Colonic mucosa (tissue), 4 donors: Measurements from ENCODE around the gene ACTR6. TPM values are rescaled to one million over a fixed set of nuclear protein-coding genes. Genes with fewer than 3 reads are reported as not detected.
"Not testable (repeated sequence)": the region's sequence is repeated elsewhere in the genome, so short reads cannot be mapped to it uniquely, and the experiment has no call there.

Experiments used
- DNase-seq: peaks from one replicate; pipeline ENCODE4 v3.0.0-alpha.2; 2020
- H3K27ac ChIP-seq: fragments of 200-600 bp; one replicate; pipeline ENCODE4 v1.8.0; 2021
- H3K27me3 ChIP-seq: fragments of 200-600 bp; one replicate; pipeline ENCODE4 v1.8.0; 2021
- H3K36me3 ChIP-seq: fragments of 200-600 bp; one replicate; pipeline ENCODE4 v1.8.0; 2021
- H3K4me1 ChIP-seq: fragments of 200-600 bp; one replicate; pipeline ENCODE4 v1.8.0; 2021; ENCODE audit warnings: mild to moderate bottlenecking
- H3K4me3 ChIP-seq: fragments of 200-600 bp; one replicate; pipeline ENCODE4 v1.8.0; 2021
- H3K9ac ChIP-seq, 2 donors: one replicate each; pipeline ENCODE4 v1.7.0; 2013; ENCODE audit warnings: control low read depth in 2 of 2, low read depth in 2 of 2, low read length in 2 of 2
- H3K9me3 ChIP-seq: fragments of 200-600 bp; one replicate; pipeline ENCODE4 v1.8.0; 2021
- CTCF ChIP-seq: fragments of 200-600 bp; IDR thresholded peaks from one replicate; pipeline ENCODE4 v1.8.0; 2022; ENCODE audit warnings: antibody characterized with exemption, mild to moderate bottlenecking
- intact Hi-C: fragments of 100-400 bp; cut with DNase I; formaldehyde crosslinking; loops from one replicate; pipeline ENCODE4 v1.14.1; 2022
- total RNA-seq, 2 donors: library from RNA; stranded (reverse); fragmentation: NEBNext Ultra II Directional in 1 of 2; extraction: Animal tissue kit (Norgen Biotek cat#: 25700) in 1 of 2; gene quantifications; one replicate each; pipeline ENCODE4 v1.2.1, GENCODE V29; 2021
- donor health status: healthy.
- donor health status: DM: no; HTN: no; CAD: no.
- donor health status: DM: no; HTN: no; CAD: no.

The ACTR6 gene
- total RNA-seq, 2 donors from 2014 or later, result 24.3 to 37.7 TPM

- Histone ChIP-seq H3K36me3 (no peaks in the 10 kb centered on the region), H3K9me3 (no peaks in the 10 kb centered on the region), H3K4me3 (no peak overlapping the region), H3K9ac (no peak overlapping the region), H3K27me3 (no peaks in the 10 kb centered on the region), H3K4me1 (no peaks in the 10 kb centered on the region), H3K27ac (no peak overlapping the region)
- no peak for DNase-seq
- intact Hi-C loops, result no loop called here
- TF ChIP-seq CTCF, result no peak
These were observed 14.5 kb upstream of the ACTR6 start for GRCh38 chr12:100186071-100186470.

GRCh38 chr12:100187068-100187467 lies 13.5 kb upstream of the ACTR6 start:
- Histone ChIP-seq H3K9me3 (no peaks in the 10 kb centered on the region), H3K4me1 (no peaks in the 10 kb centered on the region), H3K36me3 (no peaks in the 10 kb centered on the region), H3K4me3 (no peak overlapping the region), H3K27me3 (no peaks in the 10 kb centered on the region), H3K9ac (no peak overlapping the region), H3K27ac (no peak overlapping the region)
- no peak for TF ChIP-seq CTCF
- intact Hi-C loops, result no loop called here
- no peak for DNase-seq

- Histone ChIP-seq H3K4me3 (no peak overlapping the region), H3K36me3 (no peaks in the 10 kb centered on the region), H3K27me3 (no peaks in the 10 kb centered on the region), H3K9ac (no peak overlapping the region), H3K4me1 (no peaks in the 10 kb centered on the region), H3K27ac (no peak overlapping the region), H3K9me3 (no peaks in the 10 kb centered on the region)
- DNase-seq, result no peak
- intact Hi-C loops, result no loop called here
- TF ChIP-seq CTCF, result no peak
These were observed 12.6 kb upstream of the ACTR6 start for GRCh38 chr12:100187857-100188519.

- intact Hi-C loops, H3K4me3 ChIP-seq, H3K9me3 ChIP-seq, DNase-seq, H3K27ac ChIP-seq, H3K9ac ChIP-seq, H3K4me1 ChIP-seq, H3K36me3 ChIP-seq, H3K27me3 ChIP-seq: not testable (repeated sequence)
These were observed 11.6 kb upstream of the ACTR6 start for GRCh38 chr12:100188888-100189635.

- no peak for TF ChIP-seq CTCF
- Histone ChIP-seq H3K27me3 (no peaks in the 10 kb centered on the region), H3K36me3 (no peaks in the 10 kb centered on the region), H3K4me3 (no peak overlapping the region), H3K9ac (no peak overlapping the region), H3K27ac (no peak overlapping the region), H3K4me1 (no peaks in the 10 kb centered on the region), H3K9me3 (no peaks in the 10 kb centered on the region)
- intact Hi-C loops, result loop anchor here (10.0 kb wide), 1 partner anchor 115 kb away; no protein-coding TSS in a partner anchor
- no peak for DNase-seq
These were observed 10.8 kb upstream of the ACTR6 start for GRCh38 chr12:100189636-100190394.
